Measurements from ENCODE around the gene SKP2. TPM values are rescaled to one million over a fixed set of nuclear protein-coding genes. Genes with fewer than 3 reads are reported as not detected.

The SKP2 gene
- total RNA-seq (2022; extraction: Qiagen RNA extraction), result 18.4 to 21.1 TPM (median 18.9 TPM) in 5 replicates

GRCh38 chr5:36151434-36152323 lies at the start of gene SKP2, which contains the start of gene LMBRD2:
Gene SKP2, plus strand, starts transcription at chr5:36152111. Its CDS starts 152 bp downstream, at chr5:36152263.
Gene LMBRD2, minus strand, starts transcription at chr5:36151887. Its CDS starts 8,538 bp downstream, at chr5:36143349.

Other genes with a start within 250 kb of the SKP2 start
- not detected in 5 replicates for gene CAPSL, start 213.5 kb upstream of the SKP2 start, total RNA-seq (2022; extraction: Qiagen RNA extraction)
- not detected in 5 replicates for gene UGT3A1, start 160.7 kb upstream of the SKP2 start, total RNA-seq (2022; extraction: Qiagen RNA extraction)
- not detected in 5 replicates for gene UGT3A2, start 85.2 kb upstream of the SKP2 start, total RNA-seq (2022; extraction: Qiagen RNA extraction)
- 1.00 to 1.9 TPM (median 1.5 TPM) in 5 replicates for gene LMBRD2, start 224 bp upstream of the SKP2 start, total RNA-seq (2022; extraction: Qiagen RNA extraction)
- 9.0 to 13.1 TPM (median 11.4 TPM) in 5 replicates for gene NADK2, start 89.8 kb downstream of the SKP2 start, total RNA-seq (2022; extraction: Qiagen RNA extraction)
- gene RANBP3L, start 149.8 kb downstream of the SKP2 start, total RNA-seq (2022; extraction: Qiagen RNA extraction), result not detected in 5 replicates